HFF-Myc (cell line): ENCODE measurements around the gene ADAMTSL4.

Source experiments
- DNase-seq: peaks from one replicate; pipeline ENCODE4 v3.0.0-alpha.2; 2011; ENCODE audit warnings: low read depth; ENCODE audit errors: extremely low read depth
- H3K4me3 ChIP-seq: replicated peaks from 2 replicates; pipeline ENCODE4 v1.5.1; 2011; ENCODE audit warnings: low read depth, mild to moderate bottlenecking, control low read depth, low read length
- TF ChIP-seq, protein P1 (sequence below): IDR thresholded peaks from 2 replicates; pipeline ENCODE4 v1.5.1; 2012; ENCODE audit warnings: mild to moderate bottlenecking, low read depth, low read length, control low read depth; ENCODE audit errors: missing control alignments

Gene ADAMTSL4

GRCh38 chr1:150548632-150549495, at the start of gene ADAMTSL4:
Gene ADAMTSL4, plus strand, starts transcription at chr1:150549408. Its CDS starts 2,881 bp downstream, at chr1:150552289.
- no peak for DNase-seq
- TF ChIP-seq, protein P1, sequence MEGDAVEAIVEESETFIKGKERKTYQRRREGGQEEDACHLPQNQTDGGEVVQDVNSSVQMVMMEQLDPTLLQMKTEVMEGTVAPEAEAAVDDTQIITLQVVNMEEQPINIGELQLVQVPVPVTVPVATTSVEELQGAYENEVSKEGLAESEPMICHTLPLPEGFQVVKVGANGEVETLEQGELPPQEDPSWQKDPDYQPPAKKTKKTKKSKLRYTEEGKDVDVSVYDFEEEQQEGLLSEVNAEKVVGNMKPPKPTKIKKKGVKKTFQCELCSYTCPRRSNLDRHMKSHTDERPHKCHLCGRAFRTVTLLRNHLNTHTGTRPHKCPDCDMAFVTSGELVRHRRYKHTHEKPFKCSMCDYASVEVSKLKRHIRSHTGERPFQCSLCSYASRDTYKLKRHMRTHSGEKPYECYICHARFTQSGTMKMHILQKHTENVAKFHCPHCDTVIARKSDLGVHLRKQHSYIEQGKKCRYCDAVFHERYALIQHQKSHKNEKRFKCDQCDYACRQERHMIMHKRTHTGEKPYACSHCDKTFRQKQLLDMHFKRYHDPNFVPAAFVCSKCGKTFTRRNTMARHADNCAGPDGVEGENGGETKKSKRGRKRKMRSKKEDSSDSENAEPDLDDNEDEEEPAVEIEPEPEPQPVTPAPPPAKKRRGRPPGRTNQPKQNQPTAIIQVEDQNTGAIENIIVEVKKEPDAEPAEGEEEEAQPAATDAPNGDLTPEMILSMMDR, result no peak
- peak within 1 kb of the TSS; percentile 42 for H3K4me3 ChIP-seq

- no peak for DNase-seq
- TF ChIP-seq, protein P1, result no peak
These were observed 43.8 kb upstream of the ADAMTSL4 start for GRCh38 chr1:150505431-150505830.

GRCh38 chr1:150507912-150508864, 41.0 kb upstream of the ADAMTSL4 start, which contains the start of gene ECM1:
Gene ECM1, plus strand, starts transcription at chr1:150508109. Its CDS starts 101 bp downstream, at chr1:150508210.
- peak; percentile 67 for DNase-seq
- TF ChIP-seq, protein P1, result no peak
- H3K4me3 ChIP-seq, result peak within 1 kb of the TSS; percentile 32

More at GRCh38 chr1:150505431-150505830, 43.8 kb upstream of the ADAMTSL4 start:
- H3K4me3 ChIP-seq, result no peak overlapping the region

DNA sequence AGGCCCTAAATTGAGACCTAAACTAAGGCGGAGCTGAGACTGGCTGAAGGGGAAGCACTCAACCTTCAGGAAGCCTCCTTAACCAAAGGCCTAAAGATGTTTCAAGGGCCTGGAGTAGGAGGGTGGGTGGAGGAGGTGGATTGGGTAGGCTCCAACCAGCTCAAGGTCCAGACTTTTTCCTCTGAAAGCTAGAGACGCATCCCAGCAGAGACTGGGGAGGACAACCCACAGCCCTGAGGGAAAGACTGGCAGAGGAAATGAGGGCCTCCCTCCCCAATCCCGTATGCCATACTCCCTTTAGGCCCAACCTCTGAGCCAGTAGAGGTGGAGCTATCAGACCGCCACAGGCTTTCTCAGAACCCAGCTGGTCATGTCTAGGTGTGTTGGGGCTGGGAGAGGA, 40.2 kb upstream of the ADAMTSL4 start:
- 0 out of 2 replicates have a peak overlapping the region, but pooled peaks have one; percentile 32 for H3K4me3 ChIP-seq
- DNase-seq, result no peak
- TF ChIP-seq, protein P1, result no peak

DNA sequence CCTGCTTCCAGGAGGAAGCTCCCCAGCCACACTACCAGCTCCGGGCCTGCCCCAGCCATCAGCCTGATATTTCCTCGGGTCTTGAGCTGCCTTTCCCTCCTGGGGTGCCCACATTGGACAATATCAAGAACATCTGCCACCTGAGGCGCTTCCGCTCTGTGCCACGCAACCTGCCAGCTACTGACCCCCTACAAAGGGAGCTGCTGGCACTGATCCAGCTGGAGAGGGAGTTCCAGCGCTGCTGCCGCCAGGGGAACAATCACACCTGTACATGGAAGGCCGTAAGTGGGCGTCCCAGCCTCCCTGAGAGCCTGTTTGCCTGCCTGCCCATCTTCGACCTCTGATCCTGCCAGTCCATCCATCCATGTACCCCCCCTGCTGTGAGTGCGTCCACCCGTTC, 37.7 kb upstream of the ADAMTSL4 start:
- DNase-seq, result no peak
- TF ChIP-seq, protein P1, result no peak
- no peak overlapping the region for H3K4me3 ChIP-seq

GRCh38 chr1:150511985-150512660, 37.1 kb upstream of the ADAMTSL4 start:
- DNase-seq, result no peak
- TF ChIP-seq, protein P1, result no peak
- no peak overlapping the region for H3K4me3 ChIP-seq
